GM19324 (cell line): ENCODE measurements around the gene METTL13.

Source experiments
- ATAC-seq: cut with Tn5 transposase; IDR thresholded peaks from one replicate; pipeline ENCODE4 v1.9.1; 2021; ENCODE audit warnings: mild to moderate bottlenecking, moderate library complexity; ENCODE audit not compliant: unreplicated experiment, low FRiP score

The METTL13 gene

DNA sequence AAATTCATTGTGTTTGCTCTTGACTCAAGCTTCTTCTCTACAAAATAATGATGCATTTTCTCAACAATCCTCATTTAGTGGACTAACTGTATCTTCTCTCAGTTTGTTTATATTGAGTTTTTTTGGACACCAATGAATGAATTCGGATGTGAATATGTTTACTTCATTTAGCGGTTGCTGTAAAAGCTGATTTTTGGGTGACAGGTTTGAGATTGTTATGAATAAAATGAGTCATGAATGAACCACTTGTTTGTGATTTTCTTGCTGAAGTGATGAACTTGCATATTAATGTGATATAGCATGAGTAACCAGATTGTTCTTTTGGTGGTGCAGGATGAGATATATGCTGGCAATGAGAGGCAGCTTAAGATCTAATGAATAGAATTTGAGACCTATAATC, 62.9 kb downstream of the METTL13 start:
- no peak for ATAC-seq

DNA sequence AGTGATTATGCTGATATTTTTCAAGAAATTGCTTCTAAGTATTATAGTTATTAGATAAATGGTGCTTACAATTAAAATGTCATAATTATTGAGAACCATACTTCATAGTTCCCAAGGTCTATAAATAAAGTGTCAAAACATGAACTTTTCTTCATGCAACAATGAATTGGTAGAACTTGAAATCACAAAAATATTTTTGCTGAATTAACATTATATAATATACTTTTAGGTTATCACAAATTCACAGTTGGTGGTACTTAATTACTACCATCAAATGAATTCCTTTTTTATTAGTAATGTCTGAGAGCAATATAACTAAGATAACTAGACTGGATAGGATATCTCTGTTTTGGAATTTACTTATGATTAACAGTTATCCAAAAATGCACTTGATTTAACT, 64.5 kb downstream of the METTL13 start:
- no peak for ATAC-seq
